ENCODE data around the gene NFIC.
"Not testable (repeated sequence)": the region's sequence is repeated elsewhere in the genome, so short reads cannot be mapped to it uniquely, and the experiment has no call there.

NFIC gene

DNA sequence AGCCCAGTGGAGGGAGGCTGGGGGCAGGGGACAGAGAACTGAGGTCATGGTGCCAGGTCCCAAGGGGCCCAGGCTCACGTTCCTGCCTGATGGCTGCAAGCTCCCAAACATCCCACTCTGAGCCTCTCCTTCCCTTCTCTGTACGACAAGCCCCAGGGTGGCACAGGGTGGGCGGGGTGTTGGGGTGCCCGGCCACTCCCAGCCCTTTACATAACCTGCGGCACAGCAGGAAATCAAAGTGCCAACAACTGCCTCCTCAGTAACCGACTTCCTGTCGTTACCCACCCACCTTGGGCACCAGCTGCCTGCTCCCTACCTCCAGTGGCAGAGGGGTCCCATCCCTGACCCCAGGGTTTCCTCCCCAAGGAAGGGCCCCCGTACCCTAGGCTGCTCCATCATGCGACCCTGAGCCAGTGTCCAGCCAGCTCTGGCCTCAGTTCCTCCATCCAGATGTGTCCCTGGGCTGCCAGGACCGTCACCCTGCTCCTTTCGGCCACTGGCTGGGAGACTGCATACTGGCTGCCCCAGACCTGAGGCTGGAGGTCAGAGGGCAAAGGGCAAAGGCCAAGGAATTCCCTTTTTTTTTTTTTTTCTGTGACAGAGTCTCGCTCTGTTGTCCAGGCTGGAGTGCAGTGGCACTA is 27.7 kb upstream of the NFIC start:
- DNase-seq = peak; percentile 59

DNA sequence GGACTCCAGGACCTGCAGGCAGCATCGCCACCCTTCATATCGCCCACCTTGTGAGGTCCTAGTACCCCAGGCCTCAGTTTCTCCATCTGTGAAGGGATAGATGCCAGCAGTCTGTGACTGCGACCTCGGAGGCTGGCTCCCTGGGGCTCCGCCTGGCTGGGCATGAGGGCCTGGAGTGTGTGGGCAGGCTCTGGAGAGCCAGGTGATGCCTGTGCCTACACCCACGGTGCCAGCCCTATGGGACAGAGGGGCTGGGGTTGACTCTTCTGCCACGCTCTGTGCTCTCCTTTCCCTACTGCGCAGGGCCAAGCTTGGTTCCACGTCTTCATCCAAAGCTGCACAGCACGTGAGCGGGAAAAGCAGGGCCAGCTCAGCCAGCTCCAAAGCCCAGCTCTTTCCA is 26.0 kb upstream of the NFIC start:
- DNase-seq = no peak

DNA sequence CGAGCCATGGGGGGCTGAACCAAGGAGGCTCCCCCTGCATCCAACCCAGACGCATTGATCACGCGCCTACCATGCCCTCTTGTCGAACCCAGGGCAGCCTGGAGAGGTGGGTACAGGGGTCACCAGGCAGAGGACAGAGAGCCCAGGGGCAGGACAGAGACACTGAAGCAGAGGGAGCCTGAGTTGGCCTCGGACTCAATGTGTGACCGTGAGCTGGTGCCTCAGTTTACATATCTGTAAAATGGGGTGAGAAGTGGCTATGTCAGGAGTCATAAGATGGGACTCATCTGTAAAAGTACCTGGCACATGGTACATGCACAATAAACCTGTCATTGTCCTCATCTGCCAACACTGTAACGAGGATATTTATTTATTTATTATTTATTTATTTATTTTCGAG is 24.1 kb upstream of the NFIC start:
- no peak for DNase-seq

DNA sequence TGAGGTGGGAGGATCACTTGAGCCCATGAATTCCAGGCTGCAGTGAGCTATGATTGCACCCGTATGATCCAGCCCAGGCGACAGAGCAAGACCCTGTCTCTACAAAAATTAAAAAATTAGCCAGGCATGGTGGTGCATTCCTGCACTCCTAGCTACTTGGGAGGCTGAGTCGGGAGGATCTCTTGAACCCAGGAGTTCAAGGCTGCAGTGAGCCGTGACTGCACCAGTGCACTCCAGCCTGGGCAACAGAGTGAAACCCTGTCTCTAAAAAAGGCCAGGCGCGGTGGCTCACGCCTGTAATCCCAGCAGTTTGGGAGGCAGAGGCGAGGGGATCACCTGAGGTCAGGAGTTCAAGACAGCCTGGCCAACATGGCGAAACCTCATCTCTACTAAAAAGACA is 23.4 kb upstream of the NFIC start:
- DNase-seq = not testable (repeated sequence)

DNA sequence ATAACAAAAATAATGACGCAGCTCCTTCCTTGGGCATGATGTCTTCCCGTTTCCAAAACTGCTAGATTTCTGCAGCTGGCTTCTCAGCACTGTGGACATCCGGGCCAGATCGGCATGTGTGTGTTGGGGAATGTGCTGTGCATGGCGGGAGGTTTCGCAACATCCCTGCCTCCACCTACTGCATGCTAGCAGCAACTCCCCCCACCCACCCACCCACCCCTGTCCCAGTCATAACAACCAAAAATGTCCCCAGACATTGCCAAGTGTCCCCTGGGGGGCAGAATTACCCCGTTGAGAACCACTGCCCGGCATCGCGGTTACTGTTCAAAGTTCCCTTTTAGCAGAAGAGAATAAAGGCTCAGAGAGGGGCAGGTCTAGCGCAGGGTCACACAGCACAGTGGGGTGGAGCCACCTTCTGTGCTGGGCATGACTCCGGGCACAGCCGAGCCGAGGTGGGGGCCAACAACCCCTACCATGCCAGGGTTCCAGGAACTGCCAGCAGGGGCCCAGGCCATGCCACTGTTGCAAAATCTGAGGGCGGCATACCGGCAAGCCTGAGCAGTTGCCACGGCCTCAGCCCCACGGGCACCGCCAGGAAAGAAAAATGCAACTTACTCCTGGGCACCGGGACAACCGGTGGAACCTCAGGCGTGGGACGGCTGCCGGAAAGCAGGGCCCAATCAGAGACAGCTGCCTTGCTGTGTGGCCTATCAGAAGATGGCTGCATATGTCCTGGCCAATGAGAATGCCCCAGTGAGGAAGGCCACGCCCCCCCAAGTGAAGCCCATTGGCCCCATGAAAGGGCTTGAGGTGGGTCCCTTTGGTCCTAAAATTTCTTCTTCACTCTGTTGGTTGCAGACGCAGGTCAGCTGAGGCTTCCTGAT is 22.5 kb upstream of the NFIC start:
- peak; percentile 57 for DNase-seq

DNA sequence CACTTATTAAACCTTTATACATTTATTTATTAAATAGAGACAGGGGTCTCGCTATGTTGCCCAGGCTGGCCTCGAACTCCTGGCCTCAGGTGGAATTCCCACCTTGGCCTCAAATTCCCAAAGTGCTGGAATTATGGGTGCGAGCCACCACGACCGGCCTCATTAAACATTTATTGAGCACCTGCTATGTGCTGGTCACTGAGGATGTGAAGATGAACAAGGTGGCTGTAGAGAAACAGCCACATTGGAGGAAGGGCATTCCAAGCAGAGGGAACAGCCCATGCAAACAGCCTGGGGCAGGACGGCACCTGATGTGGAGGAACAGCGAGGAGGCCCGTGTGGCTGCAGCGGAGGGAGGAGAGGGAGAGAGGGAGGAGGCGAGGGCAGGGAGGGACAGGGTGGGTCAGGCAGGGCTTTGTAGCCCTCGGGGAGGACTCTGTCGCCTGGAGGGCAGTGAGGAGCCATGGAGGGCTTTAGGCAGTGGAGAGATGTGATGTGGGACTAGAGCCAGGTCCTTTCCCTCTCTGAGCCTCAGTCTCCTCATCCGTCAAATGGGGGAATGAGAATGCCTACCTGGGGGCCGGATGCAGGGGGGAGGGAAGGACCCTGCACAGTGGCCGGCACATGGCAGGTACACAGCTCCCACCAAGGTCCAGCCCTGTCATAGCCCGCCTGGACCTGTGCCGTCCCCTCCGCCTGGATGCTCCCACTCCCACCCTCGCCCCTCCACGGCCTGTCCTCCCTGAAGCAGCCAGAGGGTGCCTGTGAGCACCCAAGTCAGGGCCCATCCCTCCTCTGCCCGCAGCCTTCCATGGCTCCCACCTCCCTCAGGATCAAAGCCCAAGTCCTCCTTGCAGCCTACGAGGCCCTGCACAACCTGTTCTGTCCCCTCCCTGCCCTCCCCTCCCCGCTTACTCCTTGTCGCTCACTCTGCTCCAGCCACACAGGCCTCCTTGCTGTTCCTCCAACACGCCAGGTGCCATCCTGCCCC is 21.5 kb upstream of the NFIC start:
- no peak for DNase-seq

DNA sequence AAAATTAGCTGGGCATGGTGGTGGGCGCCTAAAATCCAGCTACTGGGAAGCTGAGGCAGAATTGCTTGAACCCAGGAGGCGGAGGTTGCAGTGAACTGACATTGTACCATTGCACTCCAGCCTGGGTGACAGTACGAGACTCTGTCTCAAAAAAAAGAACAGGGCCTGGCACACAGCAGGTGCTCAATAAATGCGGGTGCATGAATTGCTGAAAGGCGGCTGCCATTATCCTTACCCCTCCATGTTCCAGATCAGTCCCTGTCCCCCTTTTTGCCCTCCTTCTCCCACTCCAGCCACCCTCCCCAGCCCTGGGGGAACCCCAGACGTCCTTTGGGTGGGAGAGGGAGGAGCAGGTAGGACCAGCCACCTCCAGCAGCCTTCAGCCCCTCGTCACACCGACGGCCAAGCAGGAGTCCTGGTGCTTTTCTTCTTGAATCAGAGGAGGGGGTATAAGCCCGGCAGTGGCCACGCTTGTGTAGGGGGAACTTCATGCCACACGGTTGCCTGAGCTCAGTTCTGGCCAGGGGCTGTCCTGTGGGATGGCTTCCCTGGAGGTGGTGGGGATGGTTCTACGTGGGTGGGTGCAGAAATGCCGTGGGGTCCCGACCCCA is 20.4 kb upstream of the NFIC start:
- DNase-seq = no peak

DNA sequence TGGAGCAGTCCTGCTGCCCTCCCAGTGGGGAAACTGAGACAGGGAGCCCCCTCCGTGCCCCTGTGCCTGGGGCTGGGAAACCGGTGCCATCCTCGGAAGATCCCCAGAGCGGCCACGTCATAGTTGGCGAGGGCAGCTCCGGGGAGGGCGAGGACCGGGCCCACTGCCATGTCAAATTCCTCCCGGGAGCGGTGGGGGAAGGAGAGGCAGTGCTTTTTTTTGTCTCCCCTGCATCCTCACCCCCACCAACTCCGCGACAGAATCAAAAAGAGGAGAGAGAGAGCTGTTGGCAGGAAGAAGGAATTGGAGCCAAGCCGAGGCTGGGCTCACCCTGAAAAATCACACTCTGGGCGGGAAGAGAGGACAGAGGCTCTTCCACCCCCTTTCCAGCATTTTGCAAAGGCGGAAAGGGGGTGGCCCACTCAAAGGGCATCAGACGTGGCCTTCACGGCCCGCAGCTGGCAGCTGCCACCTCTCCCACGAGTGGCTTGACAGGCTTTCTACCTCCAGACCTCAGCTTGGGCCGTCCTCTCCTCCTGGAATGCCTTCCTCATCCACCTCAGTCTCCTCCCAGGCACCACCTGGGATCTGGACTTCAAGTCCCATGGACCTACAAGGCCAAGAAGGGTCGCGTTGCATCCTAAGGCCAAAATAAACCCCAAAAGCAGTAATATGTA is 19.6 kb upstream of the NFIC start:
- no peak for DNase-seq

DNA sequence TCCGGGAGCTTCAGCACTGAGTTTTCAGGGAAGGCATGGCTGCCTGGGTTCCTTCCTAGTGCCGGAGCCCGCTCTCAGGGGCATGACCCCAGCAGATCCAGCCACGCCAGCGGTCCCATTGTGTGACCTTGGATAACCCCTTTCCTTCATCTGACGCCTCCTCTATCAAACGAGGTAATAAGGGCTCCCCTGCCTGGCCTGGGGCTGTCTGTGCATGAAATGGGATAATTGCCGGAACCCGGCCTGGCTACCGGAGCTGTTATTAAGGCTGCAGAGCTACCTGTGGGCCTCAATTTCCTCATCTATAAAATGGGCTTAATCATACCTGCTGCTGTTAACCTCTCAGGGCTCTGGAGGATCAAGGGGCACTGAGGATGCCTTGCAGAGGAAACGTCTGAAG is 18.3 kb upstream of the NFIC start:
- DNase-seq = no peak

DNA sequence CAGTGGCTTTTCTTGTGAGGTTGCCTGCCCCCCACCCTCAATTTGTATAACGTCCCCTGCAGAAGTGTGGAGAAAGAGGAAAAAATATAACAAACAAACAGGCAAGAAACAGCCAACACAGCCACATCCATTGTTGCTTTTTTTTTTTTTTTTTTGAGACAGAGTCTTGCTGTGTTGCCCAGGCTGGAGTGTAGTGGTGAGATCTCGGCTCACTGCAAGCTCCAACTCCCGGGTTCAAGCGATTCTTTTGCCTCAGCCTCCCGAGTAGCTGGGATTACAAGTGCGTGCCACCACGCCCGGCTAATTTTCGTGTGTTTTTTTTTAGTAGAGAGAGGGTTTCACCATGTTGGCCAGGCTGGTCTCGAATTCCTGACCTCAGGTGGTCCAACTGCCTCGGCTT is 17.9 kb upstream of the NFIC start:
- not testable (repeated sequence) for DNase-seq

DNA sequence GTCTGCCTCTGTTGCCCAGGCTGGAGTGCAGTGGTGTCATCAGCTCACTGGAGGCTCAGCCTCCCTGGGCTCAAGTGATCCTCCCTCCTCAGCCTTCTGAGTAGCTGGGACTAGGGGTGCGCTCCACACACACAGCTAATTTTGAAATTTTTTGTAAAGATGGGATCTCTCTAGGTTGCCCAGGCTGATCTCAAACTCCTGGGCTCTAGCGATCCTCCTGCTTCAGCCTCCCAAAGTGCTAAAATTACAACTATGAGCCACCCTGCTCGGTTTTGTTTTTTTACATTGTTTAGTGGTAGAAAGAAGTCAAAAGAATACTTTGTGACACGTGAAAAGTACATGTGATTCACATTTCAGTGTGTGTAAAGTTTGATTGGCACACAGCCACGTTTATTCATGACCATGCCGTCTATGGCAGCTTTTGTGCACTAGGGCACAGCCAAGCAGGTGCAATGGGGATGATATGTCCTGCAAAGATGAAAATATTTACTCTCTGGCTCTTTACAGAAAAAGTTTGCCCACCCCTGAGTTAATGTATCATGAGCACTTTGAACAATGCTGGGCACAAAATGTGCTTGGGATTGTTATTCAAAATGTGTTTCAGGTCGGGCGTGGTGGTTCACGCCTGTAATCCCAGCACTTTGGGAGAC is 16.2 kb upstream of the NFIC start:
- no peak for DNase-seq

DNA sequence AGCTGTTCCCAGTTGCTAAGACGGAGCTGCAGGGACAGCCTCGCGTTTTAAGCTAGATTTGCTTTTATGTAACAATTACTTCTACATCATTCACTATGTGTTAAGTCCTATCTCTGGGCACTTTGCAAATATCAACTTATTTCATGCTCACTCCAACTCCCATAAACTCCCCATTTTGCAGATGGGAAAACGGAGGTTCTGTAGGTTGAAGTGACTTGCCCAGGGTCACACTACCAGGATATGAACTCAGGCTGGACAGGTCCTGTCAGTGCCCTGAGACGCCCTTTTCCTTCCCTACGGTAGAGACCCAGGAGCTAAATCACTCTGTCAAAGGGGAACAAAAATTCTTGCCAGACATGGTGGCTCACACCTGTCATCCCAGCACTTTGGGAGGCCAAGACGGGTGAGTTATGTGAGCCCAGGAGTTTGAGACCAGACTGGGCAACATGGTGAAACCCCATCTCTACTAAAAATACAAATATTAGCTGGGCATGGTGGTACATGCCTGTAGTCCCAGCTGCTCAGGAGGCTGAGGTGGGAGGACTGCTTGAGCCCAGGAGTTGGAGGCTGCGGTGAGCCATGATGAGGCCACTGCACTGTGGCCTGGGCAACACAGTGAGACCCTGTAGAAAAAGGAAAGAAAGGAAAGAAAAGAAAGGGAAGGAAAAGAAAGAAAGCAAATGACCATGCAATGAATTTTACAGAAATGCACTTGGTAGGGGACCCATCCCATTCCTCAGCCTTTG is 14.5 kb upstream of the NFIC start:
- DNase-seq = no peak

DNA sequence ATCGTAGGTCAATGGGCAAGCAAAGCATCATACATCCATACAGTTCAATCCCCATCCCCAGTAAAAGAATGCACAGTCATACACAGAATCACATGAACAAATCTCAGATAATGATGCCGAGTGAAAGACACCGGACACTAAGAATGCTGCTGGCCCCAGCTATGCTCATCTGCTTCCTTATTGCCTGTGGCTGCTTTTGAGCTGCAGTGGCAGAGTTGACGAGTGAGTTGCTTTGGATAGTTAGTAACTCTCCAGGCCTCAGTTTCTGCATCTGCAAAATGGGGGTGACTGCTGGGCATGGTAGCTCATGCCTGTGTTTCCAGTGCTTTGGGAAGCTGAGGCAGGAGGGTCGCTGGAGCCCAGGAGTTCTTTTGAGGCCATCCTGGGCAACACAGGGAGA is 12.9 kb upstream of the NFIC start:
- DNase-seq = no peak

DNA sequence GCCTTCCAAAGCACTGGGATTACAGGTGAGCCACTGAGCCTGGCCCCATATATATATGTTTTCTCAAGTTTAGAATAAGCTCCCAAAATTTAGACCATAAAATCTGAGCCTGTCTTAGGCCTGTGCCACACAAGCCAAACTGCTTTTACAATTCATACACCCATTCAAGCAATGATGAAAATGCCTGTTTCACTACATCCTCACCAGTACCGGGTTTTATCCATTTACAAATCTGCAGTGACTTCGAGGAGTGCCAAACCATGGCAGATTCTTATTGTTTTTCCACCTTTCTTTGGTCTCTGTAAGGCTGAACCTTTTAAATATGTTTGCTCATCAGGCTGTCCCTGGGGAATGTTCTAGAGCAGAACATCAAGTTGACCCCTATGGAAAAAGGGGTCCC is 9.6 kb upstream of the NFIC start:
- no peak for DNase-seq

DNA sequence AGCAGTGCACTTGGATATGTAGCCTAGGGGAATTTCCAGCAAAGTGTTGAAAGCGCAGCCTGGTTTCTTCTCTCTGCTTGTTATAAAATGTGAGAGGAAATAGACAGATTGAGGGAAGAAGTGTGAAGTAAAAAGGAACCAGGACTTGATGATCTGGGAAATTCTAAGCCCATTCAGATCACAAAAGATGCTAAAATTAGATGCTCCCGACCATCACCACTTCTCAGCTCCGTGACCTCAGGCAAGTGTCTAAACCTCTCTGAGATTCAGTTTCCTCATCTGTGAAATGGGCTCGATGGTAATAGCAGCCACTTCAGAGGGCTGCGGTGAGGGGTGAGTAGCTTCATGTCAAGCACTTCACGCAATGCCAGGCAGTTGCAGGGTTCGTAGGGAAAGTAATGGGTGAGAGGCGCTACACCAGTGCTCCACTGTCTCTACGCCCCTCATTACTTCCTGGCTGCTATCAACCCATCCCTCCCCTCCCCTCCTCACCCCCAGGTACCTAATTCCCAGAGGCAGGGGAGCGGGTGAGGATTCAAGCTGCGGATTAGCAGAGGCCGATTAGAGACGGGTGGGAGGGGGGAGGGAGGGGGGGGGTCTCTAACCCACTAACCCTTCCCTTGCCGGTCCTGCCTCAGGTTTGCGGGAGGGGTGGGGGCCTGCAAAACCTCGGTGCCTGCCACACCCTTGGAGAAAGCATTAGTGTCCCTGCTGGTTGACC is 9.0 kb upstream of the NFIC start:
- DNase-seq = peak; percentile 41

DNA sequence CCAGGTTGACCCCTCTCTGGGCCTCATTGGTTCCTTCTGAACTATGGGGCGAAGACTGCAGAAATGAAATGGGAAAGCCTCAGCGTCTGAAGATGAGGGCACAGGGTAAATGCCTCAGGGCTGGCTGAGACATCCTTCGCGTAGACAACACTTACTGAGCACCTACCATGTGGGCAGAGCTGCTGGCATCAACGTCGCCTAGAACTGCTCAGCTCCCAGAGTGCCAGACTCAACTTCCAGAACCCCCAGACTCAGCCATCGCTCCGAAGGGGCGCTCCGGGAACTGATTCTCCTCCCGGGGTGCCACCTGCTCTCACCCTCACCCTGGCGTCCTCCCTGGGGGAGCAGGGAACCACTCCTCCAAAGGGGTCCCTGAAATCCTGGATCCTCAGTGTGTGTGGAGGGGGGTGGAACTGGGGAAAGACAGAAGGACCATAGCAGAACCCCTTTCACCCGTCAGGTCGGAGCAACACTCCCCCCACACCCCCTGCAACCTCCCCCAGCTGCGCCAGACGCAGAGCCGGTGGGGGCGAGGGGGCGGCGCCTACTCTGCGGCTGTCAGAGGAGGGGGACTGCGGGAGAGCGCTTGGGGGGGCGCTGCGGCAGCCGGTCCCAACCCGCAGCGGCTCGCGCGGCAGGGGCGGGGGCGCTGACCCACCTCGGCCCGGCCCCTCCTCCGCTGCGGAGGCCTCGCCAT is 8.2 kb upstream of the NFIC start:
- no peak for DNase-seq

DNA sequence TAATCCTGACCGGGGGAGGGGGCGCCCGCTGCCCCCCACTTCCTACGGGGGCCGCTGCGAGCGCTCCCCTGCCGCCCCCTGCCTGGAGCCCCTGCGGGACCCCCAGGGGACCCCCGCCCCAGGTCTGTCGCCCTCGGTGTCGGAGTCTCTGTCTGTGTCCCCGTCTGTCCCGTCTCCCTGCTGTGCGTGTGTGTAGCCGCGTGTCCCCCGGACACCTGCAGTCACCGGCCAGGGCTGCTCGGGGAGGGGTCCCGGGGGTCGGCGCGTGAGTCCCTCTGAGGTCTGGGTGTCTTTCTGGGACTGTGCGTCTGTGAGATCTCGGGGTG is 7.7 kb upstream of the NFIC start:
- DNase-seq = no peak

DNA sequence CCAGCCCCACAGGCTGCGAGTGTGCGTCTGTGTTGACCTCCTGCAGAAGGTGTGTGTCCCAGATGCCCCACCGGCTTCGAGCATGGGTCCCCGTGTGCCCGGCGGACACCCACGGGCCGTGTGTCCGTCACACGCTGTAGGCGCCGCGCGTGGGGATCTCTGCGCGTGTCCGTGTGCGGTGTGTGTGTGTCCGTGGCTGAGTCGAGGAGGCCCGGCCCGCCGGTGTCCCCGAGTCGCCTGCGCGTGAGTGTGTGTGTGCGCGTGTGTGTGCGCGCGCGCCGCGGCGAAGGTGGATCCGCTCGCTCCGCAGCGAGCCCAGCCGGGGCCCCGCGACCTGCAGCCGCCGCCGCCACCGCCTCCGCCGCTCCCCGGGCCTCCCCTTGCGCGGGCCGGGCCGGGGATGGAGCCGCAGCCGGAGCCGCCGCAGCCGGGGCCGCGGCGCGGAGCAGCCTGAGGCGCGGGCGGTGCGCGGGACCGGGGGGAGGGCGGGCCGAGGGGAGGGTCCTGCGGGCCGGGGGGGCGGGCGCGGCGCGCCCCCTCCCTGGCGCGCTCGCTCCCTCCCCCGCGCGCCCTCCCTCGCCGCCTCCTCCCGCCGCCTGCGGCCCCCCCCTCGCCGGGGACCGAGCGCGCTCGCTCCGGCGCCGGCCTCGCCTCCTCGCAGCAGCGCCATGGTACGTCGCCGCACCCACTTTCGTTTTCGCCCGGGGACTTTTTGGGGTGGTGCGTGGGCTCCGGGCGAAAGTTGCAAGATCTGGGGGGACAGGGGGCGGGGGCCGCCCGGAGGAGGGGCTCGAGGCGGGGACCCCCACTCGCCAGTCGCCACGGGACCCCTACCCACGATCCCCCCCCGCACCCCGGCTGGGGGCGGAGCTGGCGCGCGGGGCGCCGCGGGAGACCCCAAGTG is 7.1 kb upstream of the NFIC start:
- DNase-seq = peak; percentile 65
